HEK293 (cell line): ENCODE data around the gene SH3GL1.

ENCODE experiments used
- CTCF ChIA-PET: fragments of 350-600 bp; formaldehyde crosslinking; extraction: SDS; loops from one replicate; lab custom pipeline; 2021; ENCODE audit warnings: antibody characterized with exemption; lab: Yijun Ruan, JAX
- POLR2A ChIA-PET: fragments of 300-600 bp; formaldehyde crosslinking; extraction: SDS; loops from one replicate; lab custom pipeline; 2020; ENCODE audit warnings: antibody characterized with exemption, inconsistent platforms; lab: Yijun Ruan, JAX
- H3K27ac ChIP-seq: fragments of 200-500 bp; sonication (Bioruptor generic); 2 replicates; pipeline ENCODE4 v1.5.1; 2014; ENCODE audit warnings: low read depth, low read length, control low read depth, inconsistent platforms; ENCODE audit errors: extremely low read depth
- H3K36me3 ChIP-seq, 2 experiments: fragments of 200-500 bp in 1 of 2; sonication (Bioruptor generic) in 1 of 2; 1 replicate in 1 of 2; 2 replicates in 1 of 2; pipeline ENCODE4 v1.5.1; 2014 to 2017; ENCODE audit warnings: inconsistent platforms in 2 of 2, low read length in 2 of 2; ENCODE audit not compliant: control insufficient read depth in 2 of 2, insufficient read depth in 1 of 2
- H3K4me1 ChIP-seq: fragments of 200-500 bp; sonication (Bioruptor generic); 2 replicates; pipeline ENCODE4 v1.5.1; 2014; ENCODE audit warnings: mild to moderate bottlenecking, low read length, inconsistent platforms; ENCODE audit not compliant: control insufficient read depth, insufficient read depth
- H3K4me3 ChIP-seq: 2 replicates; pipeline ENCODE4 v1.5.1; 2011; ENCODE audit warnings: low read depth, mild to moderate bottlenecking, control low read depth, low read length, moderate library complexity
- H3K9me3 ChIP-seq: fragments of 200-500 bp; sonication (Bioruptor generic); 2 replicates; pipeline ENCODE4 v1.5.1; 2014; ENCODE audit warnings: low read depth, low read length, inconsistent platforms; ENCODE audit not compliant: control insufficient read depth, insufficient read depth
- BCL11A ChIP-seq: fragments of 450-650 bp; formaldehyde crosslinking; IDR thresholded peaks from 2 replicates; pipeline ENCODE4 v1.5.1; 2016; ENCODE audit warnings: low read depth, missing biosample characterization, missing genetic modification characterization
- CTCF ChIP-seq: fragments of 450-650 bp; formaldehyde crosslinking; IDR thresholded peaks from 2 replicates; pipeline ENCODE4 v1.5.1; 2016; ENCODE audit warnings: missing biosample characterization, missing genetic modification characterization
- EGR2 ChIP-seq: fragments of 450-650 bp; formaldehyde crosslinking; IDR thresholded peaks from 2 replicates; pipeline ENCODE4 v1.5.1; 2016; ENCODE audit warnings: low read depth, missing biosample characterization, missing genetic modification characterization
- GLIS1 ChIP-seq: fragments of 450-650 bp; formaldehyde crosslinking; IDR thresholded peaks from 2 replicates; pipeline ENCODE4 v1.5.1; 2016; ENCODE audit warnings: missing biosample characterization, missing genetic modification characterization
- HOXA7 ChIP-seq: sonication (generic); formaldehyde crosslinking; IDR thresholded peaks from 2 replicates; pipeline ENCODE4 v1.8.1; 2022; ENCODE audit warnings: missing genetic modification reagents, borderline replicate concordance
- SP7 ChIP-seq: fragments of 450-650 bp; formaldehyde crosslinking; IDR thresholded peaks from 2 replicates; pipeline ENCODE4 v1.5.1; 2016; ENCODE audit warnings: missing biosample characterization, missing genetic modification characterization
- TSHZ1 ChIP-seq: fragments of 450-650 bp; formaldehyde crosslinking; IDR thresholded peaks from 2 replicates; pipeline ENCODE4 v1.5.1; 2016; ENCODE audit warnings: missing biosample characterization, missing genetic modification characterization, borderline replicate concordance
- ZBTB7A ChIP-seq: fragments of 450-650 bp; formaldehyde crosslinking; IDR thresholded peaks from 2 replicates; pipeline ENCODE4 v1.5.1; 2016; ENCODE audit warnings: low read depth, missing biosample characterization, missing genetic modification characterization
- ZNF133 ChIP-seq: fragments of 450-650 bp; formaldehyde crosslinking; IDR thresholded peaks from 2 replicates; pipeline ENCODE4 v1.5.1; 2016; ENCODE audit warnings: missing biosample characterization, missing genetic modification characterization
- ZNF175 ChIP-seq: fragments of 450-650 bp; formaldehyde crosslinking; IDR thresholded peaks from 2 replicates; pipeline ENCODE4 v1.5.1; 2016; ENCODE audit warnings: missing biosample characterization, missing genetic modification characterization
- ZNF239 ChIP-seq: fragments of 450-650 bp; formaldehyde crosslinking; IDR thresholded peaks from 2 replicates; pipeline ENCODE4 v1.5.1; 2016; ENCODE audit warnings: missing biosample characterization, missing genetic modification characterization
- ZNF658 ChIP-seq: fragments of 450-650 bp; formaldehyde crosslinking; IDR thresholded peaks from 2 replicates; pipeline ENCODE4; 2016; ENCODE audit warnings: missing biosample characterization, missing genetic modification characterization
- TF ChIP-seq, protein P1 (sequence below): fragments of 450-650 bp; formaldehyde crosslinking; IDR thresholded peaks from 2 replicates; pipeline ENCODE4 v1.5.1; 2016; ENCODE audit warnings: missing biosample characterization, missing genetic modification characterization
- TF ChIP-seq, protein P2 (sequence below): fragments of 450-650 bp; formaldehyde crosslinking; IDR thresholded peaks from 2 replicates; pipeline ENCODE4 v1.5.1; 2016; ENCODE audit warnings: missing biosample characterization, missing genetic modification characterization
- TF ChIP-seq, protein P3 (sequence below): fragments of 450-650 bp; formaldehyde crosslinking; IDR thresholded peaks from 2 replicates; pipeline ENCODE4 v1.5.1; 2016; ENCODE audit warnings: missing biosample characterization, missing genetic modification characterization

Gene SH3GL1

DNA sequence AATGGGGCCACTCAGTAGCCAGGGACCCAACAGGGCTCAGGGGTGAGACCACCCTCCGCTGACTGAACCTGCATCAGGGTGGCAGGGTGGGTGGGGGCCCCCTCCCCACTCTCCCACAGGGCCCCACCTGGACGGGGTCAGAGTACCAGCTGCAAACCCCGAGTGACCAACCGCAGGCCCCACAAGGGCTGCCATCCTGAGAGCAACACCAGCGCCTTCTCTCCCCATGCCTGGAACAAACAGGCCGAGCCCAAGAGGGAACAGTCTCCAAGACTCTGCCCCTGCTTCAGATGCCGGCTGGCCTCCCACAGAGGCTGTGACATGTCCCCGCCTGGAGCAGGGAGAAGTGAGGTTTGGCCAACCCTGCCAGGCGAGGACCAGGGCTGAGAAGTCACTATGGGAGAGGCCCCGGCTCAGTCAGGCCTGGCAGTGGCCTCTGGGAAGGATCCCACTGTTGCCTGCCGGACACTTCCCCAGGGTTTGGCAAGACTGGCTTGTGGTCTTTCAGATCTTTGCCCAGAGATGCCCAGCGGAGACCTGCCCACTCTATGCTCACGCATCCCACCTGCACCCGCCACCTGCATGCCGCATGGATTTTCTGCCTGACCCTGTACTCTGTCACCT is 29.8 kb downstream of the SH3GL1 start:
- ChIA-PET POLR2A (interaction anchor here (1.4 kb wide), 1 partner anchor 28 kb away, joined by 6 read pairs; the partner anchor contains the start of gene MPND), CTCF (interaction anchor here (0.6 to 4.7 kb wide), 4 partner anchors 18 to 103 kb away, joined by 3 to 14 read pairs (median 4); partner anchors contain the start of gene SH3GL1)
- Histone ChIP-seq H3K36me3 (peaks cover 0 to 24% of the 10 kb centered on the region in 2 experiments; a peak in 2 of 3 replicates), H3K9me3 (no peaks in the 10 kb centered on the region), H3K4me3 (no peak overlapping the region), H3K4me1 (peaks cover 7% of the 10 kb centered on the region), H3K27ac (no peak overlapping the region)
- TF ChIP-seq GLIS1 (peak; percentile 41), ZNF239 (no peak)

- 0 out of 2 replicates have a peak, but pooled peaks cover 5% of the 10 kb centered on the region for H3K4me1 ChIP-seq
- peak; percentile 45 for TF ChIP-seq CTCF
- TF ChIP-seq SP7 (tag by site-specific recombination): no peak
- TF ChIP-seq, protein P1, sequence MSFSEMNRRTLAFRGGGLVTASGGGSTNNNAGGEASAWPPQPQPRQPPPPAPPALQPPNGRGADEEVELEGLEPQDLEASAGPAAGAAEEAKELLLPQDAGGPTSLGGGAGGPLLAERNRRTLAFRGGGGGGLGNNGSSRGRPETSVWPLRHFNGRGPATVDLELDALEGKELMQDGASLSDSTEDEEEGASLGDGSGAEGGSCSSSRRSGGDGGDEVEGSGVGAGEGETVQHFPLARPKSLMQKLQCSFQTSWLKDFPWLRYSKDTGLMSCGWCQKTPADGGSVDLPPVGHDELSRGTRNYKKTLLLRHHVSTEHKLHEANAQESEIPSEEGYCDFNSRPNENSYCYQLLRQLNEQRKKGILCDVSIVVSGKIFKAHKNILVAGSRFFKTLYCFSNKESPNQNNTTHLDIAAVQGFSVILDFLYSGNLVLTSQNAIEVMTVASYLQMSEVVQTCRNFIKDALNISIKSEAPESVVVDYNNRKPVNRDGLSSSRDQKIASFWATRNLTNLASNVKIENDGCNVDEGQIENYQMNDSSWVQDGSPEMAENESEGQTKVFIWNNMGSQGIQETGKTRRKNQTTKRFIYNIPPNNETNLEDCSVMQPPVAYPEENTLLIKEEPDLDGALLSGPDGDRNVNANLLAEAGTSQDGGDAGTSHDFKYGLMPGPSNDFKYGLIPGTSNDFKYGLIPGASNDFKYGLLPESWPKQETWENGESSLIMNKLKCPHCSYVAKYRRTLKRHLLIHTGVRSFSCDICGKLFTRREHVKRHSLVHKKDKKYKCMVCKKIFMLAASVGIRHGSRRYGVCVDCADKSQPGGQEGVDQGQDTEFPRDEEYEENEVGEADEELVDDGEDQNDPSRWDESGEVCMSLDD (tag by site-specific recombination): no peak
- TF ChIP-seq HOXA7 (CRISPR knock-in tag): no peak
- TF ChIP-seq ZBTB7A (tag by site-specific recombination): no peak
- peak overlapping the region; percentile 24; the same call in 1 of the 2 replicates for H3K27ac ChIP-seq
- ChIA-PET CTCF (interaction anchor here (0.9 to 4.7 kb wide), 3 partner anchors 27 to 103 kb away, joined by 3 to 14 read pairs (median 3); partner anchors contain the start of gene SH3GL1), POLR2A (interaction anchor here (1.4 kb wide), 1 partner anchor 27 kb away, joined by 6 read pairs; the partner anchor contains the start of gene MPND)
- no peak overlapping the region for H3K4me3 ChIP-seq
- H3K9me3 ChIP-seq: no peaks in the 10 kb centered on the region
- peaks cover 3 to 31% of the 10 kb centered on the region in 2 experiments; a peak in 2 of 3 replicates for H3K36me3 ChIP-seq
Measured at GRCh38 chr19:4369888-4370260, 30.5 kb downstream of the SH3GL1 start.

DNA sequence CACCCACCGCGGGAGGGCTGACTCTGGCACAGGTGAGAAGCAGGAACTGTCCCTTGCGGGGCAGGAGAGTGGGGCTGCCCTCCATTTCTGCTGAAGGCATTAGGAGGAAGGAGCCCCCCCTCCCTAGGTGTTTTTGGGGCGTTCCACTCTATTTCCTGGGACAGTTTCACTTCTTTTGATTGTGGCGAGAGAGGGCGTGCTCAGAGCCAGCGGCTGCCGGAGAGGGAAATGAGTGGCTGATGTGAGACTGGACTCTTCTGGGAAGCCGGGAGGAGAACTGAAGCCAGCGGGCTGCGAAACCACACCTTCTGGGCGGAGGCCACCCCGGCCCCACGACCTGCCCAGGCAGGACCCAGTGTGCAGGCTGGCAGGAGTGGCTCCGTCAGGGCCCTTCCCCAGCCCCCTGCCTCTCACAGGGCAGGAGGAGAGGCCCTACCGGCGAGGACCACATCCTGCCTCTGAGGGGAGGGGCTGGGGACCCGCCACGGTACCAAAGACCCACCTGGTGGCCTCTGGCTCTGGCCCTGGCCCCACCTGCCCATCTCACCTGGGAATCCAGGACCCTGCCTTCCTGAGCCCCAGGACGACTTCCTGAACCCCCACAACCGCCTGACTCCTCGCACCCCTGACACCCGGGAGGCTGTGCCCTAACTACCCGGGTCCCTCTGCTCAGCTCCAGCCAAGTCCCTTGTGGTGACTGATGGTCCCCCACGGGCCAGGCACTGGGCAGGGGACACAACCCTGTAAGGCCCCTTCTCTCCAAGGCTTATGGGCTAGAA is 31.0 kb downstream of the SH3GL1 start:
- CTCF ChIA-PET: interaction anchor here (0.9 to 4.7 kb wide), 4 partner anchors 17 to 102 kb away, joined by 3 to 19 read pairs (median 8); partner anchors contain the start of gene SH3GL1
- peaks cover 8 to 32% of the 10 kb centered on the region in 2 experiments; a peak in 2 of 3 replicates for H3K36me3 ChIP-seq
- no peak for TF ChIP-seq ZNF175 (tag by site-specific recombination)
- TF ChIP-seq ZNF658: no peak
- TF ChIP-seq, protein P2, sequence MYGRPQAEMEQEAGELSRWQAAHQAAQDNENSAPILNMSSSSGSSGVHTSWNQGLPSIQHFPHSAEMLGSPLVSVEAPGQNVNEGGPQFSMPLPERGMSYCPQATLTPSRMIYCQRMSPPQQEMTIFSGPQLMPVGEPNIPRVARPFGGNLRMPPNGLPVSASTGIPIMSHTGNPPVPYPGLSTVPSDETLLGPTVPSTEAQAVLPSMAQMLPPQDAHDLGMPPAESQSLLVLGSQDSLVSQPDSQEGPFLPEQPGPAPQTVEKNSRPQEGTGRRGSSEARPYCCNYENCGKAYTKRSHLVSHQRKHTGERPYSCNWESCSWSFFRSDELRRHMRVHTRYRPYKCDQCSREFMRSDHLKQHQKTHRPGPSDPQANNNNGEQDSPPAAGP (tag by site-specific recombination): 0 out of 2 replicates have a peak, but pooled peaks have one; percentile 41
- TF ChIP-seq EGR2: no peak
- no peak for TF ChIP-seq ZNF133 (tag by site-specific recombination)
- no peak for TF ChIP-seq TSHZ1 (tag by site-specific recombination)
- TF ChIP-seq, protein P3, sequence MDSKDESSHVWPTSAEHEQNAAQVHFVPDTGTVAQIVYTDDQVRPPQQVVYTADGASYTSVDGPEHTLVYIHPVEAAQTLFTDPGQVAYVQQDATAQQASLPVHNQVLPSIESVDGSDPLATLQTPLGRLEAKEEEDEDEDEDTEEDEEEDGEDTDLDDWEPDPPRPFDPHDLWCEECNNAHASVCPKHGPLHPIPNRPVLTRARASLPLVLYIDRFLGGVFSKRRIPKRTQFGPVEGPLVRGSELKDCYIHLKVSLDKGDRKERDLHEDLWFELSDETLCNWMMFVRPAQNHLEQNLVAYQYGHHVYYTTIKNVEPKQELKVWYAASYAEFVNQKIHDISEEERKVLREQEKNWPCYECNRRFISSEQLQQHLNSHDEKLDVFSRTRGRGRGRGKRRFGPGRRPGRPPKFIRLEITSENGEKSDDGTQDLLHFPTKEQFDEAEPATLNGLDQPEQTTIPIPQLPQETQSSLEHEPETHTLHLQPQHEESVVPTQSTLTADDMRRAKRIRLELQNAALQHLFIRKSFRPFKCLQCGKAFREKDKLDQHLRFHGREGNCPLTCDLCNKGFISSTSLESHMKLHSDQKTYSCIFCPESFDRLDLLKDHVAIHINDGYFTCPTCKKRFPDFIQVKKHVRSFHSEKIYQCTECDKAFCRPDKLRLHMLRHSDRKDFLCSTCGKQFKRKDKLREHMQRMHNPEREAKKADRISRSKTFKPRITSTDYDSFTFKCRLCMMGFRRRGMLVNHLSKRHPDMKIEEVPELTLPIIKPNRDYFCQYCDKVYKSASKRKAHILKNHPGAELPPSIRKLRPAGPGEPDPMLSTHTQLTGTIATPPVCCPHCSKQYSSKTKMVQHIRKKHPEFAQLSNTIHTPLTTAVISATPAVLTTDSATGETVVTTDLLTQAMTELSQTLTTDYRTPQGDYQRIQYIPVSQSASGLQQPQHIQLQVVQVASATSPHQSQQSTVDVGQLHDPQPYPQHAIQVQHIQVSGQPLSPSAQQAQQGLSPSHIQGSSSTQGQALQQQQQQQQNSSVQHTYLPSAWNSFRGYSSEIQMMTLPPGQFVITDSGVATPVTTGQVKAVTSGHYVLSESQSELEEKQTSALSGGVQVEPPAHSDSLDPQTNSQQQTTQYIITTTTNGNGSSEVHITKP (tag by site-specific recombination): peak; percentile 92
- TF ChIP-seq BCL11A (tag by site-specific recombination): no peak

More for the DNA sequence above, 31.0 kb downstream of the SH3GL1 start:
- Histone ChIP-seq H3K9me3 (no peaks in the 10 kb centered on the region), H3K27ac (peak overlapping the region; percentile 24; the same call in 1 of the 2 replicates), H3K4me1 (0 out of 2 replicates have a peak, but pooled peaks cover 5% of the 10 kb centered on the region), H3K4me3 (no peak overlapping the region)
- POLR2A ChIA-PET: interaction anchor here (1.4 kb wide), 1 partner anchor 26 kb away, joined by 6 read pairs; the partner anchor contains the start of gene MPND
